Left cardiac atrium (tissue), 4 donors: ENCODE results near the gene NKIRAS1. TPM values are rescaled to one million over a fixed set of nuclear protein-coding genes. Genes with fewer than 3 reads are reported as not detected.
A peak's percentile ranks its signal among the peaks of the same experiment; 100 is the strongest.
"Not testable (repeated sequence)": the region's sequence is repeated elsewhere in the genome, so short reads cannot be mapped to it uniquely, and the experiment has no call there.

Experiments
- ATAC-seq, 2 donors: fragments of 200-7000 bp; cut with Tn5 transposase; one replicate each; pipeline ENCODE4 v1.9.1; 2020; ENCODE audit warnings: mild to moderate bottlenecking in 2 of 2, moderate library complexity in 2 of 2
- DNase-seq: peaks from one replicate; pipeline ENCODE4 v3.0.0-alpha.2; 2020
- intact Hi-C, 2 donors: fragments of 100-400 bp; cut with DNase I; formaldehyde crosslinking; loops; one replicate each; pipeline versions ENCODE4 v1.14.1 to v1.15.1; 2022 to 2023
- total RNA-seq, 2 donors: library from RNA; stranded (reverse); fragmentation: NEBNext Ultra II Directional; extraction: Animal tissue kit (Norgen Biotek cat#: 25700); gene quantifications; one replicate each; pipeline ENCODE4 v1.2.1, GENCODE V29; 2021
- donor health status: DM: no; HTN: yes; CAD: no.
- donor health status: DM: no; HTN: yes; CAD: no; lungs with severe emphysema.
- donor health status: DM: yes; HTN: yes; CAD: no.
- donor health status: Dilated cardiomyopathy.

NKIRAS1 gene
- total RNA-seq, 2 donors from 2014 or later, result 12.9 to 15.4 TPM

DNA sequence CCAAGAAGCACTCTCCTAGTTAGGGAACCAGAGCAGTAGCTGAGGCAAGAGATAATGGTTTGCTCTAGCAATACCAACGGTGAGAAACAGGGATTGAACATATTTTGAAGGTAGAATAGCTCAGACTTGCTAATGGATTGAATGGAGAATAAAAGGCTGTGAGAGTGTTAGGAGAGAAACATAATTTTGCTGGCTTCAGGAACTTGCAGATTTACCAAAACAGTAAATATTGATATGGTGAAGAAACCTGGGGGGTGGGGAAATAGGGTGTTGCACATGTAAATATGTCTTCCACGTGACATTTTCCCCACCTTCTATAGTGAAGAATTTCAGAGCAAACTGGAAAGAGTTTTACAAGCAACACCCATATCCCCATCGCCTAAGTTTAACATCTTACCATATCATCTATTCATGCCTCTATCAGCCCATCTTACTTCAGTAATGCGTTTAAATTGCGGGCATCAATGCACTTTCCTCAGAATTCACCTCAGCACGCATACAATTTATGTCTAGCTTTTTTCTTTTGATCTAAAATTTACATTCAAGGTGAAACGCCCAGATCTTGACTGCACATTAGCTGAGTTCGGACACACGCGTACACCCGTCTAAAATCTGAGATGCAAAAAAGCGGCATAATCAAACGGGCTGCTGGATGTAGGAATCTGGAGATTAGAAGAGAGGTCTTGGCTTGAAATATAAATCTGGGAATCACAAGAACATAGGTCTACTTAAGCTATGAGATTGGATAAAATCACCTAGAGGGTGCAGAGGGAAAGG, 27.4 kb upstream of the NKIRAS1 start:
- no peak for DNase-seq
- intact Hi-C loops, result loop anchor here in 1 of 2 donors (2.0 kb wide), 1 partner anchor 27 kb away; the partner anchor contains the start of genes NKIRAS1 and RPL15
- no peak for ATAC-seq

DNA sequence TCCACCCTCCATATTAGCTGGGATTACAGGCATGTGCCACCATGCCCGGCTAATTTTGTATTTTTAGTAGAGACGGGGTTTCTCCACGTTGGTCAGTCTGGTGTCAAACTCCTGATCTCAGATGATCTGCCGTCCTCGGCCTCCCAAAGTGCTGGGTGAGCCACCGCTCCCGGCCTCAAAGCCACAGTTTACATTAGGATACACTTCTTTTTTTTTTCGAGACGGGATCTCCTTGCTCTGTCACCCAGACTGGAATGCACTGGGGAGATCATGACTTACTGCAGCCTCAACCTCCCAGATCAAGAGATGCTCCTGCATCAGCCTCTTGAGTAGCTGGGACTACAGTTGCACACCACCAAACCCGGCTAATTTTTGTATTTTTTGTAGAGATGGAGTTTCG, 25.8 kb upstream of the NKIRAS1 start:
- DNase-seq (no peak), ATAC-seq (no peak)
- intact Hi-C loops, result no loop called here

DNA sequence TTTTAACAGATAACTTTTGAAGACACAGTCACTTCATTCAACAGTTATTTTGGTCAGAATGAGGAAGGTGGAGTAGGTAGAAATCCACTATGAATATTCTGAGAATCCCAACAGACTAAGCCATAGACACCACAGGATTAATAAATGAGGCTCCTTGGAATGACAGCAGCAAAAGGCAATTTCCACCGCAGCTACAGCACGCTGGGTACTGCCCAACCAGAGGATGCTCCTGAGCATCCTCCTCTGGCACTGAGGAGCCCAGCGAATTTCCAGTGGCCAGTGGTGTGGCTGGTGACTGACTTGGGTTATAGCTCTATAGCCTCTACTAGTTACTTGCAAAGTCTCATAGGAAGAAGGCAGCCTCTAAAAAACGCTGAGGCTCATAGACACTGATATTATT, 24.6 kb upstream of the NKIRAS1 start:
- intact Hi-C loops, result no loop called here
- DNase-seq, result no peak
- no peak for ATAC-seq

DNA sequence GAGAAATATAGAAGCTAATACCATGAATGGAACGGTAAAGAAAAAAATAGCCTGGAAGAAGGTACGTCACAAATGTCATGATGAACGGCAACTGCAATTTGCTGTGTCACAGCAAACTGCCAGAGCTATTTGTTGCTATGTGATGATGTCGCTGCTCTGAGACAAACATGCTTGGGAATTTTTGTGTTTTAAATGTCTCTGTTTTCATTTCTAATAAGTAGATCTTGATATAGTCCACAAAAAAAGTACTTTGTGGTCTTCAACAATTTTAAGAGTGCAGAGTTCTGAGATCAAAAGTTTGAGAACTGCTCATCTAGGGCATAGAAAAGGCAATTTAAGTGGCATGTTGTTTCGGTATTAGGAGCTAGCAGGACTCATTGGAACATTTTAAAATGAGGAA, 24.0 kb upstream of the NKIRAS1 start:
- intact Hi-C loops, result no loop called here
- DNase-seq (no peak), ATAC-seq (no peak)

DNA sequence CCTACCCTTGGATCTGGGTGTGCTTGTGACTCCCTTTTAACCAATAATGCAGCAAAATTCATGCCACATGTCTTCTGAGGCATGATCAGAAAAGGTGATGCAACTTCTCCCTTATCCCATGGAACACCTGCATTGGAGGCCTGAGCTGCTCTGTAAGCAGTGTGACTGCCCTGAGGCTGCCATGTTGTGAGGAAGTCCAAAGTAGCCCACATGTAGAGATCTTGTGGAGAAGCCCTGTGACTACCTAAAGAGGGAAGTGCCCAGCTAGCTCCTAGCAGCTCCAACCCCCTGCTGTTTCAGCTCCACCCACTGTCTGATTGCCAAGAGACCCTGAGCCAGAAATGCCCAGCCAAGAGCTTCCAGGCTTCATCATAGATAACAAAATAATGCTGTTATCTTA, 21.9 kb upstream of the NKIRAS1 start:
- ATAC-seq (no peak), DNase-seq (no peak)
- intact Hi-C loops, result no loop called here

DNA sequence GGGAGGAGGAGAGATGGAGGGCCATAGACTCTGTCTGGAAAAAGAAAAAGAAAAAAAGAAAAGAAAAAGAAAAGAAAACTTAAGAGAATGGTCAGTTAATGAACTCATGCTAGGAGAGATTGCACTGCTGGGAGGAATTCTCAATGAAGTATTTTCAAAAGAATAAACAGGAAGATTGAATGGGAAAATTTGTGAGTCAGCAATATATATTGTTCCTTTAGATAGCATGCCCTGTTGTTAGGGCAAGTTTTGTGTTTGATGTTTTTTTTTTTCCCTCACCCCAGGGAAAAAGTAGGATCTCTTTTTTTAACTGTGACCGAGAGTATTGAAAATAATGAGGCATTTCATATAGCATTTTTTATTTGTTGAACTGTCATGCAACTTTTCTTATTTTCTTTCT, 20.5 kb upstream of the NKIRAS1 start:
- ATAC-seq, result no peak
- intact Hi-C loops, result no loop called here

DNA sequence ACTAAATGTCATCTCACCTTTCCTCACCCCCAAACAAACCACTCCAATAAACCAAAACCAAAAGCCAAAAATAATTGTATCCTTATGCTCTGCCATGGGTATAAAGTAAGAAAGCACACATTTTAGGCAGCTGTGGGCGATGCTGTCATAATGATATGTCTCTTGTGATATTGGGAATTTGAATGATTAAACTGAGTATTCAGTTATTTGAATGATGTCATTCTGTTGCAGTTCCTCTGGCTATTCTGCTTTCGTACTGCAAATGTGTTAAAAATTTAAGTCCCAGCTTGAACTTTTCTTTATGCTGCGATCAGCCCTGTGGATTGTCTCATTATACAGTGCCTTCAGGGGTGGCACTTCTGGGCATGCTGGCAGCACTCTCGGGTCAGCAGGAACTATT, 17.5 kb upstream of the NKIRAS1 start:
- DNase-seq (no peak), ATAC-seq (no peak)
- intact Hi-C loops, result no loop called here

More for the DNA sequence above, 20.5 kb upstream of the NKIRAS1 start:
- DNase-seq, result no peak

DNA sequence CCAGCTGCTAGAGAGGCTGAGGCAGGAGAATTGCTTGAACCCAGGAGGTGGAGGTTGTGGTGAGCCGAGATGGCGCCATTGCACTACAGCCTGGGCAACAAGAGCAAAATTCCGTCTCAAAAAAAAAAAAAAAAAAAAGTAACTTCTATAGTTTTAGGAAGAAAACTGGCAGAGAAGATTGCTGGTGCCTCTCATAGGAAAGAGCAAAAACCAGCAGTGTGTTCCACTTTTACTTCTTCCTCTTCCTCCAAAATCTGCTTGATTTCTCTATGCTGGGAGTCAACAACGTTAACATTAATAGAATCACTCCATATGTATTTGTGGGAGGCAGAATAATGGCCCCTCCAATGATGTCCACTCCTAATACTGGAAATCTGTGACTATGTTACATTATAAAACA, 15.8 kb upstream of the NKIRAS1 start:
- intact Hi-C loops, result no loop called here
- ATAC-seq, result no peak

DNA sequence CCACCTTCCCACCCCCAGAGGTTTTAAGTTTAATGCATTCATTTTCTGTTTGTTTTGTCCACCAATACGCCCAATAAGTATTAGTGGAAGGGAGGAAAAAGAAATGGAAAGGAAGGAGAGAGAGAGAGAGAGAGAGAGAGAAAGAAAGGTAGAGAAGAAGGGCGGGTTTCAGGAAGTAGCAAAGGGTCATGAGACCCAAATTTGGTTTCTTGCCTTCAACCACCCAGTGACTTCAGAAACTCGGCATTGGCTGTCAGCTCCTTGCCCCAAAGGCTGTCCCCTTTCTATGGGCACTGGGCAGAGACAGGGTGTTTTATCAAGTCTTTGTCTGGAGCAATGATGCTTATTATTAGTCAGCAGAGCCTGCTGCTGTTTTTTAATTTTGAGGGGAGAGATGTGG, 14.8 kb upstream of the NKIRAS1 start:
- no peak for DNase-seq
- intact Hi-C loops, result no loop called here
- no peak for ATAC-seq

More for the DNA sequence above, 15.8 kb upstream of the NKIRAS1 start:
- no peak for DNase-seq

DNA sequence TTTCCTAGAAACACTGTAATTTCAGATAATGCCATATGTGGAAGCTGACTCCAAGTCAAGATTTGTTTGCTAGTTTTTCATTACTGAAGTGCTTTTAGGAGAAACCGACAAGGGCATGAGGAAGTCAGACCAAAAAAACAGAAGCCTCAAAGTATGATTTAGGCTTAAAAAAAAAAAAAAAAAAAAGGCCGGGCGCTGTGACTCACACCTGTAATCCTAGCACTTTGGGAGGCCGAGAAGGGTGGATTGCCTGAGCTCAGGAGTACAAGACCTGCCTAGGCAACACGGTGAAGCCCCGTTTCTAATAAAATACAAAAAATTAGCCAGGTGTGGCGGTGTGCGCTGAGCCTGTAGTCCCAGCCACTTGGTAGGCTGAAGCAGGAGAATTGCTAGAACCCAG, 11.7 kb upstream of the NKIRAS1 start:
- no peak for DNase-seq
- intact Hi-C loops, result no loop called here
- ATAC-seq, result no peak

DNA sequence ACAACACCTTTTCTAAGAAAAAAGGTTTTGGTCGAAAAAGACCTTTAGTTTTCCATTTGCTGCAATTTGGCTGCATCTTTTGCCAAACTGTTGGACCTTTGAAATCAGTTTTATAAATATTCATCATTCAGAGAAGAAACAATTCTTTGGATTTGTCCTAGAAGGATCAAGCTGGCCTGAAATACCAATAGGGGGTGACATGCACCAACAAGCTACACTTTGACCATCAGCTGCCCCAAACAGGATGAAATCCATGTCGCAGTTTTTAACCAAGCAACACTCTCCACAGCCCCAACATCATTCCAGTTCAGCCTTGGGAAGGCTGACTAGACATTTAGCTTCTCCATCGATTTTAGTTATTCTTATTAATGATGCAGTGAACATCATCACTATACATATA, 9.9 kb upstream of the NKIRAS1 start:
- no peak for DNase-seq
- intact Hi-C loops, result no loop called here
- ATAC-seq, result no peak

DNA sequence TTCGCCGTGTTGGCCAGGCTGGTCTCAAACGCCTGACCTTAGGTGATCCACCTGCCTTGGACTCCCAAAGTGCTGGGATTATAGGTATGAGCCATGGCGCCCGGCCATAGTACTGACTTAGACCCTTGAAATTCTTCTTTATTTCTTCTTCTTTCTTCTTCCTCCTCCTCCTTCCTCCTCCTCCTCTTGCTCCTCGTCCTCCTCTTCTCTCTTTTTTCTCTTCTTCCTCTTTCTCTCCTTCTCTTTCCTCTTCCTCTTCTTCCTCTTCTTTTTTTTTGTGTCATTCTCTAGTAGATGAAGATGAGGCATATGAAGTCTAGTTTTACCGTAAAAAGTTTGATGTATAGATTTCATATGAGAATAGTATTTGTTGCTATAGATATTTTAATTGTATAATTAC, 9.5 kb upstream of the NKIRAS1 start:
- DNase-seq (no peak), ATAC-seq (no peak)
- intact Hi-C loops, result no loop called here

DNA sequence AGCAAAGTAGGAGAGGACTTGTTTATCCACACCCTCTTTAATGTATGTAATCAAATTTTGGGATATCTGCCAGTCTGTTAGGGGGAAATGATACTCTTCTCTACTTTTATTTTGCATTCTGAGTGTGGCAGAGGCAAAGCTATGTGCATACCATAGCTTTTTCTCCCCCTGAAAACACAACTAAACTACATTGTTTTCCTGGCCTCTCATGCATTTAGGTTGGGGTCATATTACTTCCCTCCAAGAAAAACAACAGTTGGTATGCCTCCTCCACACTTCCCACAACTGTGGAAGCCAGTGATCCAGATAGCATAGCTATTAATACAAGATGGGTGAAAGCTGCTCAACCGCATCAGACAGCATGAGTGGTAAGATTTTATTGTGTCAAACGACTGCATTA, 7.0 kb upstream of the NKIRAS1 start:
- ATAC-seq, result no peak

DNA sequence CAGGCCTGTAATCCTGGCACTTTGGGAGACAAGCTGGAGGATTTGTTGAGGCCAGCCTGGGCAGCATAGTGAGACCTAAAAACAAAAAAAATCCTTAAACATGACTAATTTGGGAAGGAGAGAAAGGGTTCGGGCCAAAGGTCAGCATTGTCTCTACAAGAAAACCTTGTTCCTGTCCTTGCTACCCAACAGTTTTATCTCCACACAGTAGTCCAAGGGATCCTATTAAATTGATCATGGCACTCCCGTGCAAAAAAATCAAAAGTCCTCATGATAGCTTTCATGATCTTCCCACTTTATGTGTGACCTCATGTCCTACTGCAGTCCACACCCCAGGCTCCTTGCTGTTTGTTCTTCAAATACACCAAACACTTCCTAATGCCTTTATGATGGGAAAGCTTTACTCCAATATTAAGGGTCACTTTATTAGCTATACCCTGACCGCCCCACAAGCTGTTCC, 4.3 kb upstream of the NKIRAS1 start:
- DNase-seq, result no peak
- intact Hi-C loops, result no loop called here
- no peak for ATAC-seq

More for the DNA sequence above, 7.0 kb upstream of the NKIRAS1 start:
- intact Hi-C loops, result no loop called here
- DNase-seq, result no peak

DNA sequence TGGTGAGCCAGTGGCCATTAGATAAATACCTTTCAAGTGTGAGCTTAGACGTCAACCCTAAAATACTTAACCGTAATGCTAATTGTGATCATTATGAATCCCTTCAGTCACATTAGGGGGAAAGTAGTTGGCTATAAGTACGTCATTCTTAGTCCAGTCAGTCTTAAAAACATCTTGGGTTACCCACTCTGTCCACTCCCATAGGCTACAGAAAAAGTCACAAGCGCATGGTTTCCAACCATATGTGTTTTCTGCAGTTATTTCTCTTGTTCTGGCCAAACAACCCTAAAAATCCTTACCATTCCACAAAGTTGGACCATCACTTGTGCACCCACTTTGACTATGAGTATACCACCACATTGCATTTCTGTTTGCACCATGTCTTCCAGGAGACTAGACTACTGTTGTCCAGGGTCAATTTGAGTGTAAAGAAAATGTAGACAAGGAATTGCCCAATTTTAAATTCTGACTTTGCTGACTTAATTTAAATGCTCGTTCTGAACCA, 3.4 kb upstream of the NKIRAS1 start:
- DNase-seq (no peak), ATAC-seq (no peak)
- intact Hi-C loops, result no loop called here

DNA sequence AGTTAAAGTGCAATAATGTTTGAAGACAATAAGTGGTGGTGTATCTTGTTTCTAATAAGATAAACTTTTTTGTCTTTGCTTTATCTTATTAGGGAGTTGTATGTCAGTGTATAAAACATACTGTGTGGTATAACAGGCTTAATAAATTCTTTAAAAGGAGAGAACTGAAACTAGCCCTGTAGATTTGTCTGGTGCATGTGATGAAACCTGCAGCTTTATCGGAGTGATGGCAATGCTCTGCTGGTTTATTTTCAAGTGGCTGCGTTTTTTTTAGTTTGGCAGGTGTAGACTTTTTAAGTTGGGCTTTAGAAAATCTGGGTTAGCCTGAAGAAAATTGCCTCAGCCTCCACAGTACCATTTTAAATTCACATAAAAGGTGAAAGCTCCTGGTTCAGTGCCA, 2.8 kb upstream of the NKIRAS1 start:
- ATAC-seq, result no peak
- no peak for DNase-seq
- intact Hi-C loops, result no loop called here

DNA sequence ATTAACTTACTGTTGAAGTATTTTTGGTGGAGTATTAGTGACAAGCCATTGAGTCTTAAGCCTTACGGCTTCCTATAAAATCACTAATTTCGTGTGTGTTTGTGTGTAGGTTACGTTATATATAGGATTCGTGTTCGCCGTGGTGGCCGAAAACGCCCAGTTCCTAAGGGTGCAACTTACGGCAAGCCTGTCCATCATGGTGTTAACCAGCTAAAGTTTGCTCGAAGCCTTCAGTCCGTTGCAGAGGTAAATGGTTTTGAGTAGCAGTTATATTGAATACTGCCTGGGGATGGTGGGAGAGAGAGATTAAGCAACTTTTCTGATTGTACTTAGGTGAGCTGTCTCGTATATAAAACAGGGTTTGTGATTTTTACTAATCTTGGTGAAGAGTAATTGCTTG, 1.5 kb upstream of the NKIRAS1 start:
- intact Hi-C loops, ATAC-seq, DNase-seq: not testable (repeated sequence)

DNA sequence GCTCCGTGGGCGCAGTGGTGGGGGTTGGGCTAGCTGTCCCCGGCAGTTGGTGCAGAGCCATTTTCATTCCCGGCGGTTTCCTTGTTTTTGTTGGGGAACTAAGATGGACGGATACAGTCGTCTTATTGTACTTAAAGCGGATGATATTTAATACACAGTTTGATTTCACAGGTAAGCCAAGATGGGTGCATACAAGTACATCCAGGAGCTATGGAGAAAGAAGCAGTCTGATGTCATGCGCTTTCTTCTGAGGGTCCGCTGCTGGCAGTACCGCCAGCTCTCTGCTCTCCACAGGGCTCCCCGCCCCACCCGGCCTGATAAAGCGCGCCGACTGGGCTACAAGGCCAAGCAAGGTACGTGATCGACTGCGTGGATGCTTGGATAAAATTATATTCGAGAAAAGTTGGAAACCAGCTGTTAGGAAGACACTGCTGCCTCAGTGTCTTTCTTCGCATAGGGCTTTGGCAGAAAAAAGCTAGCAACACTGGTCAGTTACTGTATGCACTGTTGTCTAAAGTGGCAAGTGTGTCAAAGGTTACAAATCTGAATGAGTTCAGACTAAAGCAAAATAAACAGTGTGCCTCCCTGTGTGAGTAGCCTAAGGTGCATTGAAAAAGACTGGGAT, 1.0 kb upstream of the NKIRAS1 start:
- ATAC-seq, DNase-seq: not testable (repeated sequence)
- intact Hi-C loops, result loop anchor here in 1 of 2 donors (2.0 kb wide), 1 partner anchor 27 kb away; the partner anchor contains the start of gene NR1D2

DNA sequence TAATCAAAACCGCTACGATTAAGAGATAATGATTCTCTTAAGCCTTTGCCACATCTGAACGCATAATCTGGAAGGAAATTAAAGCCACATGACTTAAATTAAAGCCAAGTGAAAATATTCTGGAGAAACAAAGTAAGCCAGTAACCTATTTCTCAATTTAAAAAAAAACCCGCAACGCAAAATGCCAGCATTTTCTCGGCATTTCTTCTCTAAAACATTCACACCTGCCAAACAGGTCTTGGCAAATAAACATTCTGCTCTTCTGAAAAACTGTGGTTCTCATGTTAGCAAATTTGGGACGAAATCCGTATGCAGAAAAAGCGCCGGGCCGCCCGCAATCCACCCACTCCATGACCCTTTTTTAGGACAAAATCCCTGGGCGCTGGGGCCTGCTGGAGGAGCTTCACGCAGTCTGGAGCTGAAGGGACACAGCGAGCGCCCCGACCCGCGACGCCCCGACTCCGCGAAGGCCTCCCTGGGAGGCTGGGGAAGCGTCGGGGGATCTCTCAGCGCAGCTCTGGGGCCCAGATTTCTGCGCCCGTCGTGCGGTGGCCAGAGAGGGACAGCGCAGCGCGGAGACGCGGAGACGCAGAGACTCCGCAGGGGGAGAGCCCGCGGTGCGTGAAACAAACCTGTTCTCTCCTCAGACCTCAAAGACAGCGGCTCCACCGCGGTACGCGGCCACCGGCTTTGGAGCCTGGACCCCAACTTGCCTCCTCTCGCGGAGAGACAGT, 471 bp downstream of the NKIRAS1 start:
- intact Hi-C loops, result loop anchor here in 1 of 2 donors (2.0 kb wide), 1 partner anchor 28 kb away; the partner anchor contains the start of gene NR1D2
- ATAC-seq (peak; percentile 52 to 67), DNase-seq (no peak)
